ENCODE data around the gene PFKFB3. TPM values are rescaled to one million over a fixed set of nuclear protein-coding genes. Genes with fewer than 3 reads are reported as not detected.

Gene PFKFB3
- total and polyA plus RNA-seq, 9 of the 15 experiments (the other 6 are each of a cell fraction or from before 2014, with no cell fraction given) = 0.46 to 21.6 (median 7.8) TPM

GRCh38 chr10:6269953-6270867 is 67.5 kb downstream of the PFKFB3 start:
- 34% methylated on average over 20 of the region's 20 CpGs for WGBS (ENCODE audit: insufficient coverage, low coverage, missing lambda C conversion rate)
- no TSS peak for BruUV-seq (replicated peaks)
- Histone ChIP-seq H3K4me3 (no peak overlapping the region), H4K20me1 (replicated peaks; ENCODE audit: control insufficient read depth, insufficient read depth, low read length) (no peaks in the 10 kb centered on the region), H3K27me3 (ENCODE audit: control insufficient read depth in 2 of 2, insufficient read depth in 2 of 2, low read length in 2 of 2) (peaks cover 3 to 6% of the 10 kb centered on the region in 2 experiments; a peak in 1 of 5 replicates), H3K4me1 (replicated peaks in 1 of 2; ENCODE audit: control insufficient read depth in 2 of 2, insufficient read depth in 2 of 2, low read length in 2 of 2) (peaks cover 0 to 2% of the 10 kb centered on the region in 2 experiments; a peak in 2 of 5 replicates), H2AFZ (ENCODE audit: low read depth, low read length) (no peak overlapping the region), H3K4me2 (ENCODE audit: insufficient read depth, low read length) (no peak overlapping the region), H3K27ac (ENCODE audit: extremely low read depth, low read depth, low read length) (no peak overlapping the region), H3K79me2 (ENCODE audit: control insufficient read depth, insufficient read depth, low read length) (no peaks in the 10 kb centered on the region), H3K36me3 (ENCODE audit: control insufficient read depth, insufficient read depth, low read length) (no peaks in the 10 kb centered on the region), H3K9me1 (ENCODE audit: control insufficient read depth, insufficient read depth, low read length) (no peaks in the 10 kb centered on the region), H3K9me3 (replicated peaks; ENCODE audit: control insufficient read depth, insufficient read depth, low read depth, low read length) (no peaks in the 10 kb centered on the region), H3K9ac (ENCODE audit: insufficient read depth in 1 of 2, low read depth in 2 of 2, low read length in 2 of 2) (no peak overlapping the region)
- ChIA-PET CTCF (ENCODE audit: low intra/inter-chr PET ratio) (no interaction called here), POLR2A (interaction anchor here (0.6 to 1.0 kb wide), 3 partner anchors 28 to 66 kb away, joined by 3 read pairs; no protein-coding TSS in a partner anchor)
- FAIRE-seq = no peak
- TF ChIP-seq NR2C2 (CRISPR knock-in tag; IDR thresholded peaks at IDR 0.05) (no peak), NR2C2 (tag; IDR thresholded peaks at IDR 0.05) (0 out of 2 replicates have a peak, but pooled peaks have one; percentile 31), PHTF2 (CRISPR knock-in tag; IDR thresholded peaks at IDR 0.05) (no peak), MBD2 (IDR thresholded peaks at IDR 0.05; ENCODE audit: borderline replicate concordance, low read depth) (no peak), NR2C1 (IDR thresholded peaks at IDR 0.05) (peak; percentile 57; the same call in 1 of the 2 replicates), NR2C1 (tag; IDR thresholded peaks at IDR 0.05) (peak; percentile 62), CEBPG (CRISPR knock-in tag; IDR thresholded peaks at IDR 0.05) (no peak), CEBPG (tag; conservative IDR thresholded peaks at IDR 0.05 in 1 of 2, IDR thresholded peaks at IDR 0.05 in 1 of 2) (0 out of 4 replicates have a peak, but pooled peaks of 1 of the 2 experiments have one; percentile 21)
- peak; percentile 21; the same call in 1 of the 3 replicates for ATAC-seq
- in situ Hi-C loops (cut with MboI) = no loop called here
- no peak for DNase-seq (ENCODE audit: extremely low read depth in 1 of 4, low spot score in 3 of 4)
- intact Hi-C loops (cut with micrococcal nuclease) = no loop called here
